NOMO-1 (cell line): ENCODE measurements around the gene DERA.
"Not testable (repeated sequence)": the region's sequence is repeated elsewhere in the genome, so short reads cannot be mapped to it uniquely, and the experiment has no call there.

Source experiments
- DNase-seq, 2 experiments: peaks; one replicate each; lab custom pipeline; 2025; ENCODE audit not compliant: unreplicated experiment in 2 of 2; lab: John Stamatoyannopoulos, UW

The DERA gene

GRCh38 chr12:16057351-16057751, 146.2 kb downstream of the DERA start:
- not testable (repeated sequence) for DNase-seq

GRCh38 chr12:16062611-16063010, 151.5 kb downstream of the DERA start:
- DNase-seq = peak; percentile 19 to 66

- no peak for DNase-seq
These were observed 152.6 kb downstream of the DERA start for GRCh38 chr12:16063726-16064125.

GRCh38 chr12:16070113-16070512, 159.0 kb downstream of the DERA start:
- no peak for DNase-seq

- DNase-seq = no peak
These were observed 161.5 kb downstream of the DERA start for GRCh38 chr12:16072678-16073077.

- no peak for DNase-seq
These were observed 163.8 kb downstream of the DERA start for GRCh38 chr12:16074894-16075293.

GRCh38 chr12:16075887-16076286, 164.8 kb downstream of the DERA start:
- no peak for DNase-seq

GRCh38 chr12:16076557-16076956, 165.4 kb downstream of the DERA start:
- DNase-seq = peak in 1 of 2 experiments; percentile 51

GRCh38 chr12:16076970-16077522, 165.9 kb downstream of the DERA start:
- DNase-seq = no peak

GRCh38 chr12:16086462-16086861, 175.3 kb downstream of the DERA start:
- no peak for DNase-seq

GRCh38 chr12:16086942-16087341, 175.8 kb downstream of the DERA start:
- no peak for DNase-seq
